Activated T-helper 1 cell treated with anti-CD3 and anti-CD28 coated beads, Interleukin-2, amount 50 U/mL, for 16 hours (primary cell): ENCODE data around the gene ERBIN.
"Not testable (repeated sequence)": the region's sequence is repeated elsewhere in the genome, so short reads cannot be mapped to it uniquely, and the experiment has no call there.

Experiments used
- DNase-seq, 2 donors: peaks; one replicate each; pipeline ENCODE4 v3.0.0-alpha.2; 2020; ENCODE audit warnings: low read depth in 1 of 2, low spot score in 1 of 2

Gene ERBIN

GRCh38 chr5:65999061-65999723 lies 72.8 kb downstream of the ERBIN start:
- no peak for DNase-seq

GRCh38 chr5:66001952-66002351 lies 75.6 kb downstream of the ERBIN start:
- no peak for DNase-seq

GRCh38 chr5:66002415-66002814 lies 76.0 kb downstream of the ERBIN start:
- DNase-seq, result no peak

DNA sequence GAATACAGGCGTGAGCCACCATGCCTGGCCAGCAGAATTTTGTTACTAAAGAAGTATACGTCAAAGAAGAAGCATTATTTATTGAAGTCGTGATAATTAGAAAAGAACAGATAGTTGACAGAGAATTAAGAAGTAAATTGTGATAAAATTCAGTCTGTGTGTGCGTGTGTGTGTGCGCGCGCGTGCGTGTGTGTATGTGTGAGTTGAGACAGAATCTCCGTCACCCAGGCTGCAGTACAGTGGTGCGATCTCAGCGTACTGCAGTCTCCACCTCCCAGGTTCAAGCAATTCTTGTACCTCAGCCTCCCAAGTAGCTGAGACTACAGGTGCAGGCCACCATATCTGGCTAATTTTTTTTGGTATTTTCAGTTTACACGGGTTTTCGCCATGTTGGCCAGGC lies 77.8 kb downstream of the ERBIN start:
- no peak for DNase-seq

DNA sequence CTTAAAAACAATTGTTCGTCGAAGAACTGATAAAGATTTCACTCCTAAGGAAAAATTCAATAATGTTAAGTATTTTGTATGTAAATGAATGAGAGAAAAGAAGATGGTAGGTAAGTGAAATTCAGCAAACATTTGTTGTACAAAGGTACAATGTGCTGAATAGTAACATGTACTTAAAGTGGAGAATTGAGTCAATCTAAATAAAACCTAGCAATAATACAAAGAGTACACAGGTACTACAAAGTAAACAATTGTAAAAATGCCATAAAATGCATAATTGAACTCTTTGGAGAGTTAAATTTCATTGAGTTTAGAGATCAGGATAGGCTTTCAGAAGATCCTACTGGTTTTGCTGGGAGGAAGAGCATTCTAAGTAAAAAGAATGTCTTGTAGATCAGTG lies 82.9 kb downstream of the ERBIN start:
- DNase-seq, result no peak

- no peak for DNase-seq
Measured at GRCh38 chr5:66010476-66010875, 84.1 kb downstream of the ERBIN start.

DNA sequence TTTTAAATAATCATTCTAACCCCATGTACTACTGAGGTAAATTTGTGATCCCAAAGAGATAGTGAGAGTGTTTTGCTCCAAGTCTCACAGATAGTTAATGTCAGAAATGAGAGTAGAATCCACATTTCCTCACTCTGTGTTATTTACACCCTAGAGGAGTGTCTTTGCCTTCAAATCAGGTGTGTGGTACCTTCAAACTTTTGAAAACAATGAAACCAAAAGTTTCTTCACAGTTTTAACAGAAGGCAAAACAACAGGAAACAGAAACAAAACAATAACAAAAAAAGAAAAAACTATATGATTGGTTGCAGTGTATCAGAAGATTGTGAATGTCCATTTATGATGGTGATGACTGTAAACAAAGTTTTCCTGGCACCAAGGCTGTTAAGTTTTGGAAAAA lies 85.9 kb downstream of the ERBIN start:
- DNase-seq, result no peak

DNA sequence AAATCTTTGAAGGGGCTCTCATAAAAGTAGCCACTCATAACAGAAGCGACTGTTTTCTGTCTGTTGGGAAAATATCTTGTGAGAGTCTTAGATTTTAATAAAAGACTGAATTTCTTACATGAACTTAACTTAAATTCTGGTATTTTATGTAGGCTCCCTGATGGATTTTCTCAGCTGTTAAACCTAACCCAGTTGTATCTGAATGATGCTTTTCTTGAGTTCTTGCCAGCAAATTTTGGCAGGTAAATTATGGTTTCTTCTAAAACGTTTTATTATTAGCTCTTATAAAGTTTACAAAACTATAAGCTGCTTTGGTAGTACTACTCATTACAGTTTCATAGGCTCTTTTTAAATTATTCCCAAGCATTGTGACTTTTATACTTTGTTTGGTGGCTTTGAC lies 87.0 kb downstream of the ERBIN start:
- no peak for DNase-seq

DNA sequence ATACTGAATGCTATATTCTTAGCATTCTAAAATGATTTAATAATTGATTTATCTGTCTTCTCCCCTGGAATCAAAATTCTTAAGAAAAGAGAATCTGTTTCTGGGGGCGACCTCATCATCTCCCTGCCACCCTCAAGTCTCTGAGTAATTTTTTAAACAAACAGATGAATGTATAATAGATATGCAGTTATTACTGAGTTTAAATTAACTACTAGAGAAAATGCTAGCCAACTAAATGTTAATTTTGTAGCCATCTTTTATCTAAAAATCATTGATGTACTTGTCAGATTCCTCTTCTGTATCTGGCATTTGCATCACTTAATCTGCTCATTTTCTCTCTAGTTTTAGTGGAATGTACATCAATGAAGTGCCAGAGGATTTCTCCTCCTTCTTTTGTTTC lies 87.5 kb downstream of the ERBIN start:
- no peak for DNase-seq

- no peak for DNase-seq
Measured at GRCh38 chr5:66015196-66015960, 89.0 kb downstream of the ERBIN start.

GRCh38 chr5:66021585-66021984 lies 95.2 kb downstream of the ERBIN start:
- no peak for DNase-seq

- DNase-seq, result no peak
Measured at GRCh38 chr5:66039296-66039695, 112.9 kb downstream of the ERBIN start.

DNA sequence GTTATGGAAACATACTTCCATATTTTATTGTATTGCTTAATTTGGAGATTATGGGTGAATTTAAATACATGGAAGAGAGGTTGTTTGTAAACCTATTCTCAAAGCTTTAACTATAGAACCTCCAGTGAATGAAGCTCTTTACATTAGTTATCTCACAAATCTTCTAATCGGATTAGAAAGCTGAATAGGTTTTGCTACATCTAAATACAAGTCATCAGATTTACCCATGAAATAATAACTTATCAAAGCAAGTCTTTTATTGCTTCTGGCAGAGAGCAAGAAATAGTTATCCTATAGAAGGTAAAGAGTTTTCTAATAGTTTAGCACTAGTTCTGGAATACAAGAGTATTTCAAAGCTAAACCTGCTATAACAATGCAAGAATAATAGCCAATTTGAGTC lies 113.3 kb downstream of the ERBIN start:
- no peak for DNase-seq

GRCh38 chr5:66041627-66042026 lies 115.3 kb downstream of the ERBIN start:
- no peak for DNase-seq

DNA sequence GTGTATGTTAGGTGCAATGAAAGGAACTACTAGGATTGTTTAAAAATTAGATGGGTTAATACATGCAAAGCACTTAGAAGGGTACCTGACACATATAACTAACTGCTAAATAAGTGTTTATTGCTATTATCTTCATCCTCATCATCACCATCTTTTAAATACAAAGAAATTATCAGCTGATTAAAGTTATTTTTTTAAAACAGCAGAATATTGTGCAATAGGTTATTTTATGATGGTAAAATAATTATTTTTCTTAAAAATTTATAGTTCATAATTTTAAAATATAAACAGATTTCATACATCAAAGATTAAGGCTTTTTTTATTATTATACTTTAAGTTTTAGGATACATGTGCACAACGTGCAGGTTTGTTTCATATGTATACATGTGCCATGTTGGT lies 130.9 kb downstream of the ERBIN start:
- no peak for DNase-seq

DNA sequence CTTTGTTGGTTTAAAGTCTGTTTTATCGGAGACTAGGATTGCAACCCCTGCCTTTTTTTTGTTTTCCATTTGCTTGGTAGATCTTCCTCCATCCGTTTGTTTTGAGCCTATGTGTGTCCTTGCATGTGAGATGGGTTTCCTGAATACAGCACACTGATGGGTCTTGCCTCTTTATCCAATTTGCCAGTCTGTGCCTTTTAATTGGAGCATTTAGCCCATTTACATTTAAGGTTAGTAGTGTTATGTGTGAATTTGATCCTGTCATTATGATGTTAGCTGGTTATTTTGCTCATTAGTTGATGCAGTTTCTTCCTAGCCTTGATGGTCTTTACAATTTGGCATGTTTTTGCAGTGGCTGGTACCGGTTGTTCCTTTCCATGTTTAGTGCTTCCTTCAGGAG lies 134.9 kb downstream of the ERBIN start:
- DNase-seq, result not testable (repeated sequence)

- DNase-seq, result not testable (repeated sequence)
Measured at GRCh38 chr5:66063061-66063460, 136.7 kb downstream of the ERBIN start.

DNA sequence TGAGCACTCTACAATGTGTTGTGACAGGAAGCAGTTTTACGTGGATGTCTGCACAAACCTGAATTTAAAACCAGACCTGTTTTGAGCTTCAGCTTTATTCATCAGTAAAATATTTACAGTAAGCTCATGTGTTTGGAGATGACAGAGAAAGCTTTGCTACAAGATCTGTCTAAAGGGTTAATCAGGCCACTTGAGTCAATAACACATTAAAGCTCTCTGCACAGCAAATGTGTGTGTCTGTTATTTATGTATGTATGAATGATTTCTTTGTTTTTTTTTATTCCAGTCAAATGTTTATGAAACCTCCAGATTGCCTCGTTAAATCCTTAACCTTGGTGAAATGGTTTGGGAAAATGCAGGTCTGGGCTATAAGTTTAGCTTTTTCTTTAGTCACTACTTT lies 140.5 kb downstream of the ERBIN start:
- no peak for DNase-seq

DNA sequence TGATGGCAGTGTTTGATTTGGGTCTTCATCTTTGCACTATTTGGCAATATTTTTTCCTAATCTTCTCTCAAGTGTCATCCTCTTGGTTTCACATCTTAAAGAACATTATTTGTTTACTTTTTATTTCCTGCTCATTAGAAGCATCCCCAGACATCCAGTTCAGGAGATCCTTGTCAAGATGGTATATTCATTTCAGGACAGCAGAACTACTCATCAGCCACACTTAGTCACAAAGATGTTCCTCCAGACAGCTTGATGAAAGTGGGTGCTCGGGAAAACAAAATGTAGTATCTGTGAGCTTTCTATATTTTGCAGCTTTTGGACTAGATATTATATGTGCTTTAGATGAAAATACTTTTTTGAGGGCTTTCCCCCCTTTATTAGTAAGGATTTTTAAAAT lies 145.7 kb downstream of the ERBIN start:
- DNase-seq, result no peak

DNA sequence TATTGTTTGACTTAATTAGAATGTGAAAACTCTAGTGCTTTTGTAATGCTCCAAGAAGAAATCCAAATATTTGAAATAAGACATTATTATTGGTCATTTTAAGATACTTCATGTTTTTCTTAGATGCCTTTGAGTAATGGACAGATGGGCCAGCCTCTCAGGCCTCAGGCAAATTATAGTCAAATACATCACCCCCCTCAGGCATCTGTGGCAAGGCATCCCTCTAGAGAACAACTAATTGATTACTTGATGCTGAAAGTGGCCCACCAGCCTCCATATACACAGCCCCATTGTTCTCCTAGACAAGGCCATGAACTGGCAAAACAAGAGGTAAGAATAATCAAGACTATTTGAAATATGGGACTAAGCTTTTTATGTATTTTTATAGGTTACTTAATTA lies 148.5 kb downstream of the ERBIN start:
- DNase-seq, result no peak

- no peak for DNase-seq
Measured at GRCh38 chr5:66080664-66081063, 154.3 kb downstream of the ERBIN start.

- DNase-seq, result no peak
Measured at GRCh38 chr5:66089384-66089783, 163.0 kb downstream of the ERBIN start.

DNA sequence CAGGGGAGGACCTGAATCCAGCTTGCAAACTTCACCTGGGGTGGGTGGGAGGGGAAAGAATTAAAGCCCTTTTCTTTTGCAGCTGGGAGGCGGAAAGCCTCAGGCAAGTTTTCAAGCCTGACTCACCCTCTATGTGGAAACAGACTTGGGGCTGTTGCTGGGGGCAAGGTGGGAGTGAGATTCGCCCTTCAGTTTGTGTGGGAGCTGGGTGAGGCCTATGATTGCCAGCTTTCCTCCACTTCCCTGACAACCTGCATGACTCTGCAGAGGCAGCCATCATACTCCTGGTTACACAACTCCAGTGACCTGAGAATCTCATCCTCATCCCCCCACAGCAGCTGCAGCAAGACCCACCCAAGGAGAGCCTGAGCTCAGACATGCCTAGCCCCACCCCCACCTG lies 174.5 kb downstream of the ERBIN start:
- DNase-seq, result no peak
